ENCODE data around the gene RAB29. TPM values are rescaled to one million over a fixed set of nuclear protein-coding genes. Genes with fewer than 3 reads are reported as not detected.

RAB29 gene
- polyA plus RNA-seq, 1 of the 3 experiments (the other 2 are of a cell fraction) = 9.2 TPM

GRCh38 chr1:205741681-205742080 is 33.6 kb downstream of the RAB29 start:
- Histone ChIP-seq H3K27ac (ENCODE audit: low read depth in 2 of 2, low read length in 1 of 2) (no peak overlapping the region), H3K27me3 (ENCODE audit: insufficient read depth) (no peaks in the 10 kb centered on the region), H3K79me2 (ENCODE audit: insufficient read depth) (peaks cover 100% of the 10 kb centered on the region), H3K9me3 (no peaks in the 10 kb centered on the region), H3K4me2 (no peak overlapping the region), H3K9ac (no peak overlapping the region), H3K4me1 (ENCODE audit: control insufficient read depth in 1 of 2, insufficient read depth in 2 of 2, low read depth in 1 of 2, low read length in 1 of 2) (peaks cover under 1 to 17% of the 10 kb centered on the region in 2 experiments; a peak in 3 of 4 replicates), H3K4me3 (ENCODE audit: low read depth in 2 of 2, low read length in 1 of 2) (no peak overlapping the region), H2AFZ (ENCODE audit: low read depth) (no peak overlapping the region), H3K9me2 (no peaks in the 10 kb centered on the region), H3K36me3 (replicated peaks in 1 of 2; ENCODE audit: control insufficient read depth in 1 of 2, insufficient read depth in 2 of 2, low read length in 1 of 2) (peaks cover 7 to 45% of the 10 kb centered on the region in 2 experiments), H3F3A (replicated peaks; ENCODE audit: insufficient read depth) (peaks cover 21% of the 10 kb centered on the region), H4K20me1 (ENCODE audit: insufficient read depth) (peaks cover 92% of the 10 kb centered on the region)
- no peak for TF ChIP-seq ZBTB33 (IDR thresholded peaks at IDR 0.05; ENCODE audit: borderline replicate concordance, low read depth)
- TF ChIP-seq FOSL2 (IDR thresholded peaks at IDR 0.05; ENCODE audit: borderline replicate concordance, low read depth) = no peak
- no peak for TF ChIP-seq NFIC (IDR thresholded peaks at IDR 0.05; ENCODE audit: borderline replicate concordance)
- no peak for TF ChIP-seq IRF3 (IDR thresholded peaks at IDR 0.05; ENCODE audit: low read depth, low read length)
- no peak for TF ChIP-seq EP300 (IDR thresholded peaks at IDR 0.05; ENCODE audit: borderline replicate concordance in 1 of 2, low read depth in 1 of 2, low read length in 1 of 2)
- TF ChIP-seq POLR2AphosphoS5 (IDR thresholded peaks at IDR 0.05; ENCODE audit: low read depth, low read length) = no peak
- TF ChIP-seq FOXM1 (IDR thresholded peaks at IDR 0.05; ENCODE audit: low read depth) = no peak
- TF ChIP-seq PBX3 (IDR thresholded peaks at IDR 0.05) = no peak
- DNase-seq = no peak
- 90% methylated on average over 1 of the region's 1 CpG for WGBS (ENCODE audit: low lambda C conversion rate)
- ChIA-PET CTCF (interaction anchor here (1.0 kb wide), 1 partner anchor 228 kb away, joined by 4 read pairs; no protein-coding TSS in a partner anchor), POLR2A (no interaction called here)

GRCh38 chr1:205739348-205740160 is 35.7 kb downstream of the RAB29 start:
- Histone ChIP-seq H3K4me2 (no peak overlapping the region), H3K27me3 (ENCODE audit: insufficient read depth) (no peaks in the 10 kb centered on the region), H3F3A (replicated peaks; ENCODE audit: insufficient read depth) (peaks cover 39% of the 10 kb centered on the region), H3K9me3 (no peaks in the 10 kb centered on the region), H3K4me1 (ENCODE audit: control insufficient read depth in 1 of 2, insufficient read depth in 2 of 2, low read depth in 1 of 2, low read length in 1 of 2) (no peaks in the 10 kb centered on the region; a peak in 1 of 4 replicates), H3K36me3 (replicated peaks in 1 of 2; ENCODE audit: control insufficient read depth in 1 of 2, insufficient read depth in 2 of 2, low read length in 1 of 2) (peaks cover 15 to 60% of the 10 kb centered on the region in 2 experiments), H3K27ac (ENCODE audit: low read depth in 2 of 2, low read length in 1 of 2) (0 out of 4 replicates have a peak overlapping the region, but pooled peaks of 1 of the 2 experiments have one; percentile 8), H3K9me2 (no peaks in the 10 kb centered on the region), H3K4me3 (ENCODE audit: low read depth in 2 of 2, low read length in 1 of 2) (no peak overlapping the region), H3K79me2 (ENCODE audit: insufficient read depth) (peaks cover 100% of the 10 kb centered on the region), H3K9ac (no peak overlapping the region), H4K20me1 (ENCODE audit: insufficient read depth) (peaks cover 92% of the 10 kb centered on the region), H2AFZ (ENCODE audit: low read depth) (no peak overlapping the region)
- WGBS (ENCODE audit: low lambda C conversion rate) = 73% methylated on average over 5 of the region's 5 CpGs
- TF ChIP-seq RAD21 (IDR thresholded peaks at IDR 0.05; ENCODE audit: low read length) = no peak
- no peak for TF ChIP-seq RCOR1 (IDR thresholded peaks at IDR 0.05; ENCODE audit: low read length)
- peak; percentile 39 for TF ChIP-seq CTCF (IDR thresholded peaks at IDR 0.05)
- ChIA-PET POLR2A (interaction anchor here (1.3 kb wide), 1 partner anchor 10 kb away, joined by 5 read pairs; the partner anchor contains the start of gene NUCKS1), CTCF (interaction anchor here (0.7 to 1.8 kb wide), 7 partner anchors 9 to 82 kb away, joined by 3 to 5 read pairs (median 5); no protein-coding TSS in a partner anchor)
- DNase-seq = no peak
